Central memory CD8-positive, alpha-beta T cell (primary cell): ENCODE data around the gene CELF5.

Experiments
- ATAC-seq: fragments of 150-1000 bp; cut with Tn5 transposase; replicated peaks from 2 replicates; pipeline ENCODE4 v1.10.0; 2022; ENCODE audit warnings: mild to moderate bottlenecking, moderate FRiP score, moderate number of reproducible peaks; ENCODE audit not compliant: poor library complexity, severe bottlenecking; ENCODE audit errors: extremely low read depth
- DNase-seq, 2 donors: peaks; one replicate each; pipeline ENCODE4 v3.0.0; 2021; ENCODE audit warnings: low spot score in 2 of 2
- H3K27ac Mint-ChIP-seq: one replicate; pipeline ENCODE4 v1.8.0; 2022; ENCODE audit warnings: low read depth, mild to moderate bottlenecking, moderate library complexity, mixed read lengths
- H3K27me3 Mint-ChIP-seq: one replicate; pipeline ENCODE4 v1.8.0; 2022; ENCODE audit warnings: mixed read lengths
- H3K36me3 Mint-ChIP-seq: one replicate; pipeline ENCODE4 v1.8.0; 2022; ENCODE audit warnings: mild to moderate bottlenecking, moderate library complexity, mixed read lengths; ENCODE audit not compliant: insufficient read depth
- H3K4me1 Mint-ChIP-seq: one replicate; pipeline ENCODE4 v1.8.0; 2022; ENCODE audit warnings: mixed read lengths
- H3K4me3 Mint-ChIP-seq: one replicate; pipeline ENCODE4 v1.8.0; 2022; ENCODE audit warnings: mild to moderate bottlenecking, moderate library complexity, mixed read lengths
- H3K9me3 Mint-ChIP-seq: one replicate; pipeline ENCODE4 v1.8.0; 2022; ENCODE audit warnings: mixed read lengths

Gene CELF5

GRCh38 chr19:3245050-3245449 lies 20.6 kb downstream of the CELF5 start:
- Mint-ChIP-seq H3K36me3 (no peaks in the 10 kb centered on the region), H3K9me3 (no peaks in the 10 kb centered on the region), H3K4me1 (no peaks in the 10 kb centered on the region), H3K27me3 (peaks cover 17% of the 10 kb centered on the region), H3K4me3 (no peak overlapping the region), H3K27ac (no peak overlapping the region)
- ATAC-seq (no peak), DNase-seq (no peak)

DNA sequence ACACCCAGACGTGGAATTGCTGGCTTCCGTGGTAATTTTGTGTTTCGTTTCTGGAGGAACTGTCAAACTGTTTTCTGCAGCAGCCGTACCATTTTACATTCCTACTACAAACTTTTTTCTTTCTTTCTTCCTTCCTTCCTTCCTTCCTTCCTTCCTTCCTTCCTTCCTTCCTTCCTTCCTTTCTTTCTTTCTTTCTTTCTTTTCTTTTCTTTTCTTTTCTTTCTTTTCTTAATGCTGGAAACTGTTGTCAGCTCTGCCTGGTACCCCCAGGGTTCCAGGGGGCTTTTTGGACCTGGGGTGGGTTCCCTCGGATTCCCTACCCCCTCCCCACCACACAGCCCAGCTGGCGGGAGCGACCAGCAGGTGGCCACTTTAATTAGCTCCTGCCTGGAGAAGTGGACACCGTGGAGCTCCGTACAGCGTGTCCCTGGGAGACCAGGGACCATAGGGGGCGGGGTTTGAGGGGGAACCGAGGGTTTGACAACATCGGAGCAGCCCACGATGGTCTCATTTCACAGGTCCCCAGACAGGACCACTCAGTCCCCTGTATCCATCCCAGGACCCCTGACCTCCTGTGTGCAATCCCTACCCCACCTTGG lies 24.4 kb downstream of the CELF5 start:
- no peak for ATAC-seq
- Mint-ChIP-seq H3K9me3 (no peaks in the 10 kb centered on the region), H3K4me1 (no peaks in the 10 kb centered on the region), H3K36me3 (no peaks in the 10 kb centered on the region), H3K4me3 (no peak overlapping the region), H3K27me3 (peaks cover 26% of the 10 kb centered on the region), H3K27ac (no peak overlapping the region)
- no peak for DNase-seq

DNA sequence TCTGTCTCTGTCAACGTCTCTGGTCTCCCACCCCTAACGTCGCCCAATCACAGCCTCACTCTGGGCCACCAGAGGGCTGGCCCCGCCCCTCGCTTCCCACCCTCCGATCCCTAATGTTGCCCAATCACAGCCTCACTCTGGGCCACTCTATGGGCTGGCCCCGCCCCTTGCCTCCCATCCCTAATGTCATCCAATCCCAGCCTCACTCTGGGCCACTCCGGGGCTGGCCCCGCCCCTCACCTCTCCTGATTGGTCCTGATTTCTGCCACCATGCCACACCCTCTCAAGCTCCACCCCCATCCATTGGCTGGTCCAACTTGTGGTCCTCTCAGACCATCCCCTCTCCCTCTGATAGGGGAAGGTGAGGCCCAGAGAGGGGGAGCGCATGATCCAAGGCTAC lies 24.9 kb downstream of the CELF5 start:
- no peaks in the 10 kb centered on the region for H3K36me3 Mint-ChIP-seq
- no peak for ATAC-seq
- no peak overlapping the region for H3K4me3 Mint-ChIP-seq
- peaks cover 2% of the 10 kb centered on the region for H3K9me3 Mint-ChIP-seq
- H3K27ac Mint-ChIP-seq: no peak overlapping the region
- DNase-seq: no peak
- no peaks in the 10 kb centered on the region for H3K4me1 Mint-ChIP-seq
- H3K27me3 Mint-ChIP-seq: peaks cover 26% of the 10 kb centered on the region

DNA sequence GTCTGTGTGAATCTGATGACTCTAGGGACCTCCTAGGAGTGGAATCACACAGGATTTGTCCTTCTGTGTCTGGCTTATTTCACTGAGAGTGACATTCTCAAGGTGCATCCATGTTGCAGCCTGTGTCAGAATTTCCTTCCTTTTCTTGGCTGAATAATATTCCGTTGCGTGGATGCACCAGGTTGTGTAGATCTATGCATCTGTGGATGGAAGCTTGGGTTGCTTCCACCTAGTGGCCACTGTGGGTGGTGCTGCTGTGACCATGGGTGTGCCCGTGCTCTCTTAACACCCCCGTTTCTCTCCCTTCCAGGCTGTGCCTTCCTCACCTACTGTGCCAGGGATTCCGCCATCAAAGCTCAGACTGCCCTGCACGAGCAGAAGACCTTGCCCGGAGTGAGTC lies 26.2 kb downstream of the CELF5 start:
- DNase-seq (no peak), ATAC-seq (no peak)
- H3K4me3 Mint-ChIP-seq: no peak overlapping the region
- H3K9me3 Mint-ChIP-seq: peaks cover 7% of the 10 kb centered on the region
- H3K36me3 Mint-ChIP-seq: no peaks in the 10 kb centered on the region
- H3K27ac Mint-ChIP-seq: no peak overlapping the region
- peaks cover 26% of the 10 kb centered on the region for H3K27me3 Mint-ChIP-seq
- H3K4me1 Mint-ChIP-seq: no peaks in the 10 kb centered on the region

DNA sequence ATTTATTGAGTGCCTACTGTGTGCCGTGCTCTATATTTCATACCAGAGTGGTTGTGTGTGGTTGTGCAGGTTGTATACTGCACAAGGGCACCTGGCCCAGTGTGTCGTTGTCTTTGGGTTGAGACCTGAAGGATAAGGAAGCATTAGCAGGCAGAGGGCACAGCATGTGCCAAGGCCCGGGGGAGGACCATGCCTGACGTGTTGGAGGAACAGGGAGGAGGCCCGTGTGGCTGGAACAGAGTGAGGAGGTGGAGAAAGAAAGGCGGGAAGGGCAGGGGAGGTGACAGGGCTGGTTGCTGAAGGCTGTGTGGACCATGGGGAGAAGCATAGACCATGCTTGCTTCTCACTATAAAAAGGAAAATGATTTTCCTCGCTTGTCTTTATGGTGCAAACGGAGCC lies 26.8 kb downstream of the CELF5 start:
- Mint-ChIP-seq H3K4me1 (no peaks in the 10 kb centered on the region), H3K27me3 (peaks cover 26% of the 10 kb centered on the region), H3K4me3 (no peak overlapping the region), H3K36me3 (no peaks in the 10 kb centered on the region), H3K27ac (no peak overlapping the region), H3K9me3 (peaks cover 7% of the 10 kb centered on the region)
- DNase-seq (no peak), ATAC-seq (no peak)

DNA sequence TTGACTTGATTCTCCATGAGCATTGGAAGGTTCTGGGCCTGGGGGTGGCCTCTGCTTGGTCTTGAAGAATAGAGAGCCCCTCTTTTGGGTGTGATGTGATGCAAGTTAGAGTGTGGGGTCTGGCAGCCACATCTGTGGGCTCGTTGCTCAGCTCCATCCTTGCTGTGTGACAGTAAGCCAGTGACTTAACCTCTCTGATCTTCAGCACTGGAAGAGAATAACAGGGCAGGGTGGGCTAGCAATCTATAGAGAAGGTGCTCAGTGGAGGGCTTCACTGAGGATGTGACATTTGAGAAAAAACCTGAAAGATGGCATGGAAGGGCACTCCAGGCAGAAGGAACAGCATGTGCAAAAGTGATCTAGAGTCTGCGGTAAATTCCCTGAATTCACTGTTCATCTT lies 28.2 kb downstream of the CELF5 start:
- Mint-ChIP-seq H3K4me1 (no peaks in the 10 kb centered on the region), H3K27ac (no peak overlapping the region), H3K27me3 (peaks cover 26% of the 10 kb centered on the region), H3K9me3 (peaks cover 7% of the 10 kb centered on the region), H3K36me3 (no peaks in the 10 kb centered on the region), H3K4me3 (no peak overlapping the region)
- no peak for DNase-seq
- no peak for ATAC-seq

DNA sequence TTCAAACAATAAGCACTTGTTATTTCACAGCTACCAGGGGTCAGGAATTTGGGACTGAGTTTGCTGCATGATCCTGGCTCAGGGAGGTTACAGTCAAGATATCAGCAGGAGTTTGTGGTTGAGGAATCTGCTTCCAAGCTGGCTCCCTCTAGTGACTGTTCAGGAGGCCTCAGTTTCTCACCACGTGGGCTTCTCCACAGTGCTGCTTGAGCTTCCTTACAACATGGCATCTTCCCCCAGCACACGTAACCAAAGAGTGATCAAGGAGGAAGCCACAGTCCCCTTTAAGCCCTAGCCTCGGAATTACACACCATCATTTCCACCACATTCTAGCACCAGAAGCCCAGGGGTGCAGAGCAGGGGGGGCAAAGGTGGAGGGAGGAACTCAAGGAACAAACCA lies 28.8 kb downstream of the CELF5 start:
- Mint-ChIP-seq H3K4me1 (no peaks in the 10 kb centered on the region), H3K27ac (no peak overlapping the region), H3K36me3 (no peaks in the 10 kb centered on the region), H3K9me3 (peaks cover 7% of the 10 kb centered on the region), H3K27me3 (peaks cover 26% of the 10 kb centered on the region), H3K4me3 (no peak overlapping the region)
- ATAC-seq (no peak), DNase-seq (no peak)

DNA sequence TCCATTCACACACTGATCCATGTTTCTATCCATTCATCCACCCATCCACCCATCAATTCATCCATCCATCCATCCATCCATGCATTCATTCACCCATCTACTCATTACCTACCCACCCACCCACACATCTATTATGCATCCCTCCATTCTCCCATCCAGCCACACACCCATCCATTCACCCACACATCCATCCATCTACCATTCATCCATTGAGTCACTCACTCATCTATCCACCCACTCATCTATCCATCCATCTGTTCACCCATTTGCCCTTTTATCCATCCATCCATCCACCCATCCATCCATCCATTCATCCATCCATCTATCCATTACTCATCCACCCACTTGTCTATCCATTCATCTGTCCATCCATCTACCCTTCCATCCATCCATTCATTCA lies 30.1 kb downstream of the CELF5 start:
- H3K27me3 Mint-ChIP-seq: peaks cover 27% of the 10 kb centered on the region
- H3K4me1 Mint-ChIP-seq: no peaks in the 10 kb centered on the region
- ATAC-seq: no peak
- H3K36me3 Mint-ChIP-seq: no peaks in the 10 kb centered on the region
- H3K27ac Mint-ChIP-seq: no peak overlapping the region
- no peak overlapping the region for H3K4me3 Mint-ChIP-seq
- peaks cover 7% of the 10 kb centered on the region for H3K9me3 Mint-ChIP-seq
- no peak for DNase-seq

GRCh38 chr19:3257071-3257470 lies 32.6 kb downstream of the CELF5 start:
- H3K4me3 Mint-ChIP-seq: no peak overlapping the region
- H3K4me1 Mint-ChIP-seq: no peaks in the 10 kb centered on the region
- no peak for ATAC-seq
- H3K9me3 Mint-ChIP-seq: peaks cover 7% of the 10 kb centered on the region
- DNase-seq: no peak
- H3K36me3 Mint-ChIP-seq: no peaks in the 10 kb centered on the region
- peaks cover 17% of the 10 kb centered on the region for H3K27me3 Mint-ChIP-seq
- H3K27ac Mint-ChIP-seq: no peak overlapping the region

GRCh38 chr19:3262362-3262761 lies 37.9 kb downstream of the CELF5 start:
- no peak overlapping the region for H3K4me3 Mint-ChIP-seq
- peaks cover 30% of the 10 kb centered on the region for H3K27me3 Mint-ChIP-seq
- ATAC-seq: no peak
- no peaks in the 10 kb centered on the region for H3K9me3 Mint-ChIP-seq
- no peaks in the 10 kb centered on the region for H3K4me1 Mint-ChIP-seq
- H3K36me3 Mint-ChIP-seq: no peaks in the 10 kb centered on the region
- no peak overlapping the region for H3K27ac Mint-ChIP-seq
- no peak for DNase-seq

GRCh38 chr19:3263866-3264265 lies 39.4 kb downstream of the CELF5 start:
- Mint-ChIP-seq H3K36me3 (no peaks in the 10 kb centered on the region), H3K27me3 (peaks cover 41% of the 10 kb centered on the region), H3K27ac (no peak overlapping the region), H3K4me1 (no peaks in the 10 kb centered on the region), H3K4me3 (no peak overlapping the region), H3K9me3 (no peaks in the 10 kb centered on the region)
- DNase-seq (no peak), ATAC-seq (no peak)

- DNase-seq (no peak), ATAC-seq (no peak)
- H3K27me3 Mint-ChIP-seq: peaks cover 44% of the 10 kb centered on the region
- no peak overlapping the region for H3K4me3 Mint-ChIP-seq
- no peaks in the 10 kb centered on the region for H3K36me3 Mint-ChIP-seq
- H3K4me1 Mint-ChIP-seq: no peaks in the 10 kb centered on the region
- H3K27ac Mint-ChIP-seq: no peak overlapping the region
- H3K9me3 Mint-ChIP-seq: no peaks in the 10 kb centered on the region
These were observed 41.0 kb downstream of the CELF5 start for GRCh38 chr19:3265432-3265831.

DNA sequence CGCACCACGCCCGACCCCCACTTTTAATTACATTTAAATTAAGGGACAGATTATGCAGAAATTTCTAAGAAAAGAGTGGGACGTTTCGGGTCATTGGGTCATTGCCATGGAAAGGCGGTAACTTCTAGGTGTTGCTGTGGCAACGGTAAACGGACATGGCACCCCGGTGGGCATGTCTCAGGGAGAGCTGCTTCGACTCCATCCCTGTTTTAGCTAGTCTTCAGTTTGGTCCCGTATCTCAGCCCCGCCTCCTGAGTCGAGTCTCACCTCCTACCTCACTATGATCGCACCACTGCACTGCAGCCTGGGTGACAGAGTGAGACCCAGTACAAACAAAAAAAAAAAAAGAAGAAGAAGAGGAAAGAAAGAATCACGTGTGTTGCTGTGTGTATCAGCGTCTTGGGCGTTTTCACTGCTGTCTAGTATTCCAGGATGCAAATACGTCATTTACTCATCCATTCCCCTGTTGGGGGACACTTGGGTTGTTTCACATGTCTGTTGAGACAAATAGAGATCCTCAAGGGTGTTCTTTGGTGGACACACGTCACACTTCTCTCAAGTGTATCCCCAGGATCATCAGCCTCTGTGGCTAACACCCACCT lies 41.7 kb downstream of the CELF5 start:
- no peaks in the 10 kb centered on the region for H3K36me3 Mint-ChIP-seq
- DNase-seq: no peak
- no peak overlapping the region for H3K27ac Mint-ChIP-seq
- H3K4me3 Mint-ChIP-seq: no peak overlapping the region
- no peak for ATAC-seq
- H3K4me1 Mint-ChIP-seq: no peaks in the 10 kb centered on the region
- no peaks in the 10 kb centered on the region for H3K9me3 Mint-ChIP-seq
- peaks cover 48% of the 10 kb centered on the region for H3K27me3 Mint-ChIP-seq
